ENCODE data around the gene TRIM45.

DNA sequence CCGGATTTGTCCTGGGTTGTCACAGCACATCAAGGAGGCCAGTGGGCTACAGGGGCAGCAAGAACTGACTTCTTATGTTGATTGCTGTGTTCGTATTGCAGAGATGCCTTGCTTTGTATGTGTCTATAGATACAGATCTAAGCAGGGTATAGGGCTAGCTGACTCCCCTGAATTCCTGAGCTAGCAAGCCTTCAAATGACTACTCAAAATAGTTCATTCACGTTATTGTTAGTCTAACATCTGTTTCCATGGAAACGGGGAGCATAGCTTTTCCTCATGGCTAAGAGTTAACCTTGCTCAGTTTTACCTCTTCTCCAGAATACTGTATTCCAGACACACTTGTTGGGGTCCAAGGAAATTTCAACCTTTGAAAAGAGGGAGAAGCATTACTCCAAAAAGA is 24.1 kb downstream of the TRIM45 start:
- TF ChIP-seq, protein P1, sequence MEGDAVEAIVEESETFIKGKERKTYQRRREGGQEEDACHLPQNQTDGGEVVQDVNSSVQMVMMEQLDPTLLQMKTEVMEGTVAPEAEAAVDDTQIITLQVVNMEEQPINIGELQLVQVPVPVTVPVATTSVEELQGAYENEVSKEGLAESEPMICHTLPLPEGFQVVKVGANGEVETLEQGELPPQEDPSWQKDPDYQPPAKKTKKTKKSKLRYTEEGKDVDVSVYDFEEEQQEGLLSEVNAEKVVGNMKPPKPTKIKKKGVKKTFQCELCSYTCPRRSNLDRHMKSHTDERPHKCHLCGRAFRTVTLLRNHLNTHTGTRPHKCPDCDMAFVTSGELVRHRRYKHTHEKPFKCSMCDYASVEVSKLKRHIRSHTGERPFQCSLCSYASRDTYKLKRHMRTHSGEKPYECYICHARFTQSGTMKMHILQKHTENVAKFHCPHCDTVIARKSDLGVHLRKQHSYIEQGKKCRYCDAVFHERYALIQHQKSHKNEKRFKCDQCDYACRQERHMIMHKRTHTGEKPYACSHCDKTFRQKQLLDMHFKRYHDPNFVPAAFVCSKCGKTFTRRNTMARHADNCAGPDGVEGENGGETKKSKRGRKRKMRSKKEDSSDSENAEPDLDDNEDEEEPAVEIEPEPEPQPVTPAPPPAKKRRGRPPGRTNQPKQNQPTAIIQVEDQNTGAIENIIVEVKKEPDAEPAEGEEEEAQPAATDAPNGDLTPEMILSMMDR (IDR thresholded peaks at IDR 0.05; ENCODE audit: low read depth, low read length) = no peak
- no peak for TF ChIP-seq EZH2phosphoT487 (IDR thresholded peaks at IDR 0.05; ENCODE audit: low read depth)

All from OCI-LY3 (cell line).